Measurements from ENCODE around the gene C3orf49.

C3orf49 gene

GRCh38 chr3:63891518-63891917 lies 72.4 kb downstream of the C3orf49 start:
- no peak overlapping the region for H3K27ac ChIP-seq
- H3K27me3 ChIP-seq (replicated peaks) = no peaks in the 10 kb centered on the region
- in situ Hi-C loops (cut with HindIII; ENCODE audit: low pct_ligation_motif_present, low sequenced_read_pairs) = no loop called here
- DNase-seq = no peak
- no peak for TF ChIP-seq CTCF (IDR thresholded peaks at IDR 0.05; ENCODE audit: low read depth, low read length, missing control alignments)
- no peak overlapping the region for H3K4me3 ChIP-seq (ENCODE audit: low read depth, low read length)
- no peaks in the 10 kb centered on the region for H3K36me3 ChIP-seq (replicated peaks)

GRCh38 chr3:63892773-63893352 lies 73.8 kb downstream of the C3orf49 start:
- no peak for DNase-seq
- in situ Hi-C loops (cut with HindIII; ENCODE audit: low pct_ligation_motif_present, low sequenced_read_pairs) = no loop called here
- TF ChIP-seq CTCF (IDR thresholded peaks at IDR 0.05; ENCODE audit: low read depth, low read length, missing control alignments) = no peak
- Histone ChIP-seq H3K4me3 (ENCODE audit: low read depth, low read length) (no peak overlapping the region), H3K27me3 (replicated peaks) (no peaks in the 10 kb centered on the region), H3K36me3 (replicated peaks) (no peaks in the 10 kb centered on the region), H3K27ac (no peak overlapping the region)

- in situ Hi-C loops (cut with HindIII; ENCODE audit: low pct_ligation_motif_present, low sequenced_read_pairs) = no loop called here
- no peak for DNase-seq
- Histone ChIP-seq H3K4me3 (ENCODE audit: low read depth, low read length) (no peak overlapping the region), H3K36me3 (replicated peaks) (no peaks in the 10 kb centered on the region), H3K27ac (no peak overlapping the region), H3K27me3 (replicated peaks) (no peaks in the 10 kb centered on the region)
- TF ChIP-seq CTCF (IDR thresholded peaks at IDR 0.05; ENCODE audit: low read depth, low read length, missing control alignments) = no peak
Measured at GRCh38 chr3:63895422-63896189, 76.5 kb downstream of the C3orf49 start.

GRCh38 chr3:63896332-63897030 lies 77.4 kb downstream of the C3orf49 start:
- Histone ChIP-seq H3K36me3 (replicated peaks) (no peaks in the 10 kb centered on the region), H3K27ac (no peak overlapping the region), H3K27me3 (replicated peaks) (no peaks in the 10 kb centered on the region), H3K4me3 (ENCODE audit: low read depth, low read length) (no peak overlapping the region)
- in situ Hi-C loops (cut with HindIII; ENCODE audit: low pct_ligation_motif_present, low sequenced_read_pairs) = no loop called here
- no peak for DNase-seq
- no peak for TF ChIP-seq CTCF (IDR thresholded peaks at IDR 0.05; ENCODE audit: low read depth, low read length, missing control alignments)

Data from brain microvascular endothelial cell (primary cell).